Measurements from ENCODE around the gene TMEM139.

Gene TMEM139

DNA sequence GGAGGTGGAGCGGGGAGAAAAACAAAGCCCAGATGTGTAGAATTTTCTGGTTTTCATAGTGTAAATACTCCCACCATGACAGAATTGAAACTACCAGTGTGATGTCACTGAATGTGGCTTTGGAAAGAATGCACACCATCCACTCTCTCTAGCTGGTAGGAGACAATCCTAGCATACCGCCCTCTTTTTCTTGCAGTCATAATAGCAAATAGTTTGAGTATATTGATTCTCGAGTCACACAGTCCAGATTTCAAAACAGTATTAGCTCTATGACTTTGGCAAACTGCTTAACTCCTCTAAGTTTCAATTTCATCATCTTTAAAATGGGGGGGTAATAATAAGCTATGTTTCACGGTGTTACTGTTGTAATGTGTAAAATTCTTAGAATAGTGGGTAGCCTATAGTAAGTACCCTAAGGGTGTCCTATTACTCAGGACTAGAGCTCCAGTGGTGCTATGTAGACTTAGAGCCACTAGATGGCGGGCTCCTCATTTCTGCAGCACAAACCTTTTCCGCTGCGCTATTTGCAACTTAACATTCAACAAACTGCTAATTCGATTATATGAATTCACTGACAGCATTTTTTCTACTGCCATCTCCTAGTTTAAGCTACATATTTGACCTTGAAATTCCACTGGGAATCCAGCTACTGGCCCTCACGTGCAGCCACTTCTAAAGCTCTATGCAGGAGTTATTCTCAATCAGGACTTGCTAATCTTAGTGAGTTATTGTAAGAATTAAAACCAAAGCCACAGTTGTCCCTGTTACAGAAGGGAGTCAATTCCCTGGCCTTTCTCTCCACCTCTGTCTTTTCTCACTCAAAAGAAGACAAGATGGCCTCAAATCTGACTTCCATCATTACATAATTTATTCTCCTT lies 44.2 kb upstream of the TMEM139 start:
- TF ChIP-seq, protein P1, sequence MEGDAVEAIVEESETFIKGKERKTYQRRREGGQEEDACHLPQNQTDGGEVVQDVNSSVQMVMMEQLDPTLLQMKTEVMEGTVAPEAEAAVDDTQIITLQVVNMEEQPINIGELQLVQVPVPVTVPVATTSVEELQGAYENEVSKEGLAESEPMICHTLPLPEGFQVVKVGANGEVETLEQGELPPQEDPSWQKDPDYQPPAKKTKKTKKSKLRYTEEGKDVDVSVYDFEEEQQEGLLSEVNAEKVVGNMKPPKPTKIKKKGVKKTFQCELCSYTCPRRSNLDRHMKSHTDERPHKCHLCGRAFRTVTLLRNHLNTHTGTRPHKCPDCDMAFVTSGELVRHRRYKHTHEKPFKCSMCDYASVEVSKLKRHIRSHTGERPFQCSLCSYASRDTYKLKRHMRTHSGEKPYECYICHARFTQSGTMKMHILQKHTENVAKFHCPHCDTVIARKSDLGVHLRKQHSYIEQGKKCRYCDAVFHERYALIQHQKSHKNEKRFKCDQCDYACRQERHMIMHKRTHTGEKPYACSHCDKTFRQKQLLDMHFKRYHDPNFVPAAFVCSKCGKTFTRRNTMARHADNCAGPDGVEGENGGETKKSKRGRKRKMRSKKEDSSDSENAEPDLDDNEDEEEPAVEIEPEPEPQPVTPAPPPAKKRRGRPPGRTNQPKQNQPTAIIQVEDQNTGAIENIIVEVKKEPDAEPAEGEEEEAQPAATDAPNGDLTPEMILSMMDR (IDR thresholded peaks at IDR 0.05; ENCODE audit: low read depth, low read length): peak; percentile 92
- no peak overlapping the region for H3K4me3 ChIP-seq (ENCODE audit: low read depth, low read length)
- peak; percentile 90 for DNase-seq (ENCODE audit: low read depth, low spot score)
- in situ Hi-C loops (cut with HindIII; ENCODE audit: low sequenced_read_pairs): no loop called here

DNA sequence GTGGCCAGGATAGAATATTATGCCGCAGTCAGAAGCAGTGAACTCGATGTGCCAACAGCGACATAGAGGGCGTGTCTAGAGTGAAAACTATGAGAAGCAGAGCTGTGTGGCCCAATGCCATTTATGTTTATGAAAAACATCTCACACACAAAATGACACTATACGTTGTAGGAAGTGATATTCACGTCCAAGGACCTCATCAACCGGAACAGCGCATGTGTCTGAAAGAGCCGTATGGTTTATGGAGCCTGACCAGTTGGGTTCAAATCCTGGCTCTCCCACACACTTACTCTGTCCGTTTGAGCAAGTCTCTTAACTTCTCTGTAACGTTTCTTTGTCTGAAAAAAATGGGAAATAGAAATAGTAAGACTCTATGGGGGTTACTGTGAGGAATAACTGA lies 42.5 kb upstream of the TMEM139 start:
- TF ChIP-seq, protein P1 (IDR thresholded peaks at IDR 0.05; ENCODE audit: low read depth, low read length): no peak
- in situ Hi-C loops (cut with HindIII; ENCODE audit: low sequenced_read_pairs): no loop called here
- H3K4me3 ChIP-seq (ENCODE audit: low read depth, low read length): no peak overlapping the region
- no peak for DNase-seq (ENCODE audit: low read depth, low spot score)

DNA sequence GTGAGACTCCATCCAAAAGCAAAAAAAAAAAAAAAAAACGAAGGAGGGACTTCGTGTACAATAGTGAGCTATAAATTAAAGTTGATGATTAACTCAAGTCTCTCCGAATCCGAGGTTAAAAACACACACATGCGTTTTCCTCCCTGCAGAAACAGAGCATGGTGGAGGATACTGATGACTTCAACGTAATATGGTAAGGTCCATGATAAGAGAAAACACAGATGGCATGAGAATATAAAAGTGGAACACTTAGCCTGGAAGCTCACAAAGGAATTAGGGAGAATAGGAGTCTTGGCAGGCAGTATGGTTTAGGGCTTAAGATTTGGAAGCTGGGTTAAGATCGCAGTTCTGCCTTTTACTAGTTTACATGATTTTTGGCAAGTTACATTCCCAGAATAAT lies 41.6 kb upstream of the TMEM139 start:
- no peak overlapping the region for H3K4me3 ChIP-seq (ENCODE audit: low read depth, low read length)
- in situ Hi-C loops (cut with HindIII; ENCODE audit: low sequenced_read_pairs): no loop called here

DNA sequence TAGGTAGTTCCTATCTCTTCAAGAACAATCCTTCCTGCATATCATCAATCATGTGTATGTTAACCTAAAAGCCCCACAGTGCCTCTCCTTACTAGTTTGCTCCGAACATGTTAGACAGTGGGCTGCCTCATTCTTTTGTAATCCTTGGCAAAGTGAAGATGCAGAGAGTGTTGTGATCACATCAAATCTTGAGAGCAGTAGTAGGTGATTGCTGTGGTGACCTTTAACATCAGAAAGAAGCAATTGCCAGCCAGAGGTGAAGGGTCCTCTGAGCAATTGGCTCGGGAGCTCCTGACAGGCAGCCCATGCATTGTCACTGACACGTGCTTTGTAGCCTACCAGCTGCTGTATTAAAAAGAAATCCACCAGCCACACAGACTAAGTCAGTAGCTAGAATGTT lies 41.1 kb upstream of the TMEM139 start:
- H3K4me3 ChIP-seq (ENCODE audit: low read depth, low read length): no peak overlapping the region
- in situ Hi-C loops (cut with HindIII; ENCODE audit: low sequenced_read_pairs): no loop called here
- TF ChIP-seq, protein P1 (IDR thresholded peaks at IDR 0.05; ENCODE audit: low read depth, low read length): no peak
- DNase-seq (ENCODE audit: low read depth, low spot score): no peak

More for the DNA sequence above, 41.6 kb upstream of the TMEM139 start:
- DNase-seq (ENCODE audit: low read depth, low spot score): no peak
- TF ChIP-seq, protein P1 (IDR thresholded peaks at IDR 0.05; ENCODE audit: low read depth, low read length): no peak

DNA sequence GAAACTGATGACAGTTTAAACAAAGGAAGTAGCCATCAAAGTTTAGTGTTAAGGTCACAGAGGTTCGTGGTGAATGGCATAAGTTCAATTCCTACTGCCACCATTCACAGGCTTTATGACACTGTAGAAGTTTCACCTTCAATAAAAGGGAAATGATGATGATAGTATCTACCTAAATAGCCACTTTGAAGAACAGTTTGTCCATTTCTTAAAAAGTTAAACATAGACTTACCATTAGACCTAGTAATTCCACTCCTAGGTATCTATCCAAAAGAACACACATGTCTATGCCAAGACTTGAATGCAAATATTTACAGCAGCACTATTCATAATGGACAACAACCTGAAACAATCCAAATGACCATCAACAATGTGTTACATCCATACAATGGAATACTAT lies 40.4 kb upstream of the TMEM139 start:
- no peak for DNase-seq (ENCODE audit: low read depth, low spot score)
- H3K4me3 ChIP-seq (ENCODE audit: low read depth, low read length): no peak overlapping the region
- TF ChIP-seq, protein P1 (IDR thresholded peaks at IDR 0.05; ENCODE audit: low read depth, low read length): no peak
- in situ Hi-C loops (cut with HindIII; ENCODE audit: low sequenced_read_pairs): no loop called here

DNA sequence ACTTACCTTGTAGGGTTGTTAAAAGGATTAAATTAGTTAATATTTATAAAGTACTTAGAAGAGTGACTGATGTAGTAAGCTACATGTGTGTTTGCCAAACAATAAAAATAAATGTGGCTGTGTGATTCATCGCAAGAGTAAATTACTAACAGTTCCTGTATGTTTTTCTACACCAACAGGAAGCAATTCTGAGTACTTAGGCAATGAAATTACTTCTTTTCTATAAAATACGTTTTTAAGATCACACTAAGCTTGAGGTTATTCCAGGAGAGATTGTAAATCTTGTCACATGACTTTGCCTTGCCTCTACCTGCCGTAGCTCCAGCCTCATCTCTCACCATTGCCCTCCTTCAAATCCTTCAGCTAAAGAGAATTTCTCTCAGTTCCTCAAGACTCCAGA lies 39.6 kb upstream of the TMEM139 start:
- H3K4me3 ChIP-seq (ENCODE audit: low read depth, low read length): no peak overlapping the region
- TF ChIP-seq, protein P1 (IDR thresholded peaks at IDR 0.05; ENCODE audit: low read depth, low read length): no peak
- in situ Hi-C loops (cut with HindIII; ENCODE audit: low sequenced_read_pairs): no loop called here
- peak; percentile 30 for DNase-seq (ENCODE audit: low read depth, low spot score)

Data from astrocyte of the spinal cord (primary cell).